GM18502 (cell line): Measurements from ENCODE around the gene NOX5.

Source experiments
- ATAC-seq: cut with Tn5 transposase; IDR thresholded peaks from one replicate; pipeline ENCODE4 v1.9.1; 2021; ENCODE audit warnings: mild to moderate bottlenecking; ENCODE audit not compliant: unreplicated experiment, poor library complexity

Gene NOX5

GRCh38 chr15:69075440-69075839 is 60.9 kb downstream of the NOX5 start:
- ATAC-seq: no peak

- ATAC-seq: no peak
These were observed 62.3 kb downstream of the NOX5 start for GRCh38 chr15:69076756-69077155.

GRCh38 chr15:69078638-69079037 is 64.1 kb downstream of the NOX5 start:
- ATAC-seq: no peak

GRCh38 chr15:69080295-69081248 is 66.1 kb downstream of the NOX5 start:
- no peak for ATAC-seq

GRCh38 chr15:69081310-69082004 is 67.0 kb downstream of the NOX5 start:
- ATAC-seq: no peak

- ATAC-seq: no peak
These were observed 67.6 kb downstream of the NOX5 start for GRCh38 chr15:69082021-69082502.

- no peak for ATAC-seq
These were observed 68.1 kb downstream of the NOX5 start for GRCh38 chr15:69082554-69082953.

- no peak for ATAC-seq
These were observed 70.0 kb downstream of the NOX5 start for GRCh38 chr15:69084404-69085030.

- no peak for ATAC-seq
These were observed 71.0 kb downstream of the NOX5 start for GRCh38 chr15:69085325-69086081.

GRCh38 chr15:69086427-69087204 is 72.1 kb downstream of the NOX5 start:
- ATAC-seq: no peak

- ATAC-seq: no peak
These were observed 73.0 kb downstream of the NOX5 start for GRCh38 chr15:69087366-69087976.

- ATAC-seq: no peak
These were observed 73.9 kb downstream of the NOX5 start for GRCh38 chr15:69088300-69088965.

GRCh38 chr15:69089258-69089657 is 74.8 kb downstream of the NOX5 start:
- ATAC-seq: no peak

GRCh38 chr15:69090197-69090948 is 75.9 kb downstream of the NOX5 start:
- ATAC-seq: no peak

GRCh38 chr15:69091654-69092053 is 77.2 kb downstream of the NOX5 start:
- no peak for ATAC-seq

- ATAC-seq: no peak
These were observed 77.7 kb downstream of the NOX5 start for GRCh38 chr15:69092159-69092558.

GRCh38 chr15:69093127-69093526 is 78.6 kb downstream of the NOX5 start:
- ATAC-seq: no peak

- ATAC-seq: no peak
These were observed 79.1 kb downstream of the NOX5 start for GRCh38 chr15:69093614-69094013.
